ENCODE measurements around the gene CNOT9. TPM values are rescaled to one million over a fixed set of nuclear protein-coding genes. Genes with fewer than 3 reads are reported as not detected.

Gene CNOT9
- total and polyA plus RNA-seq, 12 donors = 20.4 to 58.5 (median 38.5) TPM

- Histone ChIP-seq H3K27me3 (no peaks in the 10 kb centered on the region), H3K4me3 (no peak overlapping the region), H3K4me1 (replicated peaks in 1 of 2) (peaks cover 0 to 19% of the 10 kb centered on the region in 2 donors), H3K36me3 (replicated peaks in 1 of 2) (peaks cover 0 to 15% of the 10 kb centered on the region in 2 donors), H3K9me3 (replicated peaks in 1 of 3) (no peaks in the 10 kb centered on the region), H3K27ac (peak overlapping the region in 1 of 5 donors; percentile 9)
- intact Hi-C loops (cut with DNase I) = no loop called here
- 47 to 66% (median 55%) methylated on average over 3 of the region's 3 CpGs for WGBS, 4 donors
- TF ChIP-seq CTCF (IDR thresholded peaks at IDR 0.05) (no peak), POLR2A (IDR thresholded peaks at IDR 0.05) (no peak)
- DNase-seq = peak in 4 of 7 donors; percentile 23 to 55 (median 38)
These were observed 9.7 kb upstream of the CNOT9 start for GRCh38 chr2:218558986-218559385.

- H3K36me3 ChIP-seq (replicated peaks in 1 of 2) = peaks cover 0 to 6% of the 10 kb centered on the region in 2 donors
- H3K27me3 ChIP-seq = no peaks in the 10 kb centered on the region
- TF ChIP-seq POLR2A (IDR thresholded peaks at IDR 0.05) (no peak), CTCF (IDR thresholded peaks at IDR 0.05) (no peak)
- DNase-seq = no peak
- 32 to 75% (median 60%) methylated on average over 1 of the region's 1 CpG for WGBS, 4 donors
- no peak overlapping the region for H3K4me3 ChIP-seq
- H3K4me1 ChIP-seq (replicated peaks in 1 of 2) = peaks cover 9 to 22% of the 10 kb centered on the region in 2 donors
- intact Hi-C loops (cut with DNase I) = no loop called here
- H3K9me3 ChIP-seq (replicated peaks in 1 of 3) = no peaks in the 10 kb centered on the region
- H3K27ac ChIP-seq = no peak overlapping the region
These were observed 4.6 kb upstream of the CNOT9 start for GRCh38 chr2:218564056-218564455.

DNA sequence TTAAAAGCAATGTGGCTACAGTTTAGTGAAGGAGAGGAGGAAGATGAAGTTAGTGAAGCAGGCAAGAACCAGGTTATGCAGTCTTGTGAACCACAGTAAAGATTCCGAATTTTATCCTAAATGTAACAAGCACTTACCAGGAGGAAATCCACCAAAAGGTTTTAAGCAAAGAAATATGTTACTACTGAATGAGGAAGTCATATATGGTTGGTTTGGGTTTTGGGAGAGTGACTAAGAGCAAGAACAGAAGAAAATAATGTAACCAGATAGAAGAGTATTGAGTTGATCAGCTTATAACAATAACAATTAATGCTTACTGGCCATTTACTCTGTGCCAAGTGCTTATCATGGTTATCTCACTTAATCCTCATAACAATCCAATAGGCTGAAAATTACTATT, 2.3 kb upstream of the CNOT9 start:
- intact Hi-C loops (cut with DNase I) = no loop called here
- Histone ChIP-seq H3K27me3 (no peaks in the 10 kb centered on the region), H3K4me3 (no peak overlapping the region), H3K9me3 (replicated peaks in 1 of 3) (no peaks in the 10 kb centered on the region), H3K36me3 (replicated peaks in 1 of 2) (no peaks in the 10 kb centered on the region), H3K27ac (peak overlapping the region in 1 of 5 donors; percentile 97), H3K4me1 (replicated peaks in 1 of 2) (peaks cover 21 to 38% of the 10 kb centered on the region in 2 donors)
- 71 to 85% (median 80%) methylated on average over 1 of the region's 1 CpG for WGBS, 4 donors
- TF ChIP-seq POLR2A (IDR thresholded peaks at IDR 0.05) = no peak
- no peak for TF ChIP-seq CTCF (IDR thresholded peaks at IDR 0.05)
- DNase-seq = no peak

GRCh38 chr2:218567797-218568189, 846 bp upstream of the CNOT9 start:
- 0 to 1% (median 1%) methylated on average over 19 of the region's 19 CpGs for WGBS, 4 donors

More at GRCh38 chr2:218567797-218568189, 846 bp upstream of the CNOT9 start:
- Histone ChIP-seq H3K4me1 (replicated peaks in 1 of 2) (peaks cover 21 to 41% of the 10 kb centered on the region in 2 donors), H3K27ac (peak overlapping the region; percentile 80 to 98 (median 93)), H3K9me3 (replicated peaks in 1 of 3) (no peaks in the 10 kb centered on the region), H3K36me3 (replicated peaks in 1 of 2) (no peaks in the 10 kb centered on the region), H3K27me3 (no peaks in the 10 kb centered on the region), H3K4me3 (peak overlapping the region in 3 of 4 donors; percentile 80 to 95 (median 92))
- TF ChIP-seq CTCF (IDR thresholded peaks at IDR 0.05) (no peak), POLR2A (IDR thresholded peaks at IDR 0.05) (no peak)
- DNase-seq = no peak
- intact Hi-C loops (cut with DNase I) = no loop called here
